ENCODE measurements around the gene EFCAB5. TPM values are rescaled to one million over a fixed set of nuclear protein-coding genes. Genes with fewer than 3 reads are reported as not detected.
"Not testable (repeated sequence)": the region's sequence is repeated elsewhere in the genome, so short reads cannot be mapped to it uniquely, and the experiment has no call there.

The EFCAB5 gene
- total RNA-seq, 1 experiment from 2014 or later: 0.39 TPM

DNA sequence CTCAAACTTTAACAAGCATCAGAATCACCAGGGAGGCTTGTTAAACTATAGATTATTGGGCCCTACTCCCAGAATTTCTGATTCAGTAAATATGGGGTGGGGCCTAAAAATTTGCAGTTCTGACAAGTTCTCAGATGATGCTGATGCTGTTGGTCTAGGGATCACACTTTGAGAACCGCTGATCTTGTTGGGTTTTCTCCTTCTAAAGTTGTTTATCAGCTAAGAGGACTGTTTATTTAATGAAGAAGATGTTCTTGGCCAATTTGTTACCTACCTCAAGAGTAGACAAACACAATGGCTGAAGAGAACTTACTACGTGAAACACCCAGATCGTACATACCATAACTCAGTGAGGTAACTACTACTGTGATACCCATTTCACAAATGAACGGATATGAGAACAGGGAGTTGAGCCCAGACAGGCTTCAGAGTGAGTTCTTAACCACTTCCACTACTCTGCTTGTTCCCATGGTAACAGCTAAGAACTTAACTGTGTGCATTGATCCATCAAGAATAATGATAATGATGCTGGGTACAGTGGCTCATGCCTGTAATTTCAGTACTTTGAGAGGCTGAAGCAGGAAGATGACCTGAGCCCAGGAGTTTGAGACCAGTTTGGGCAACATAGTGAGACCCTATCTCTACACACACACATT is 89.9 kb downstream of the EFCAB5 start:
- in situ Hi-C loops (cut with HindIII; ENCODE audit: low pct_unique_long_range_greater_than_20kb, low sequenced_read_pairs): no loop called here

DNA sequence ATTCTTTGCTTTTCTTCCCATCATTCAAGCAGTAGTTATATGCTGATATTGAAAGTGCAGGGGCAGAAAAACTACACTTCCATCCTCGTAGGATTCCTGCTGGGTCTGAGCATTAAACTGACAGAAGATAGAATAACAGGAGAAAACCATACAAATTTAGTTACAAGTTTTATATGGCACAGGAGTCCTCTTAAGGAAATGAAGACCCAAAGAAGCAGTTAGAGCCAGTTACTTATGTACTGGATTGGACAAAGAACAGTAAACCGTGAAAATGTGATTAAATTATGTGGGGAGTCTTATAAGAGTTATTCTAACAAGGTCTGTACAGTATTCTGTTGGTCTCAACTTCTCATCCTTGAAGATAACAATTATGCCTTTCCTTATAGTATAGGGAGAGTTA is 93.9 kb downstream of the EFCAB5 start:
- no peaks in the 10 kb centered on the region for H3K9me3 ChIP-seq (ENCODE audit: control insufficient read depth, insufficient read depth, low read depth, low read length)
- no peak overlapping the region for H3K27ac ChIP-seq (ENCODE audit: low read length)
- in situ Hi-C loops (cut with HindIII; ENCODE audit: low pct_unique_long_range_greater_than_20kb, low sequenced_read_pairs) (no loop called here), intact Hi-C loops (cut with micrococcal nuclease; ENCODE audit: unreplicated experiment) (no loop called here)
- CTCF ChIA-PET: no interaction called here
- POLR2A ChIA-PET: no interaction called here
- no peaks in the 10 kb centered on the region for H3K36me3 ChIP-seq (ENCODE audit: control insufficient read depth, insufficient read depth, low read length)
- no peak overlapping the region for H3K4me3 ChIP-seq (ENCODE audit: low read depth in 2 of 2, low read length in 2 of 2)
- TF ChIP-seq, protein P1, sequence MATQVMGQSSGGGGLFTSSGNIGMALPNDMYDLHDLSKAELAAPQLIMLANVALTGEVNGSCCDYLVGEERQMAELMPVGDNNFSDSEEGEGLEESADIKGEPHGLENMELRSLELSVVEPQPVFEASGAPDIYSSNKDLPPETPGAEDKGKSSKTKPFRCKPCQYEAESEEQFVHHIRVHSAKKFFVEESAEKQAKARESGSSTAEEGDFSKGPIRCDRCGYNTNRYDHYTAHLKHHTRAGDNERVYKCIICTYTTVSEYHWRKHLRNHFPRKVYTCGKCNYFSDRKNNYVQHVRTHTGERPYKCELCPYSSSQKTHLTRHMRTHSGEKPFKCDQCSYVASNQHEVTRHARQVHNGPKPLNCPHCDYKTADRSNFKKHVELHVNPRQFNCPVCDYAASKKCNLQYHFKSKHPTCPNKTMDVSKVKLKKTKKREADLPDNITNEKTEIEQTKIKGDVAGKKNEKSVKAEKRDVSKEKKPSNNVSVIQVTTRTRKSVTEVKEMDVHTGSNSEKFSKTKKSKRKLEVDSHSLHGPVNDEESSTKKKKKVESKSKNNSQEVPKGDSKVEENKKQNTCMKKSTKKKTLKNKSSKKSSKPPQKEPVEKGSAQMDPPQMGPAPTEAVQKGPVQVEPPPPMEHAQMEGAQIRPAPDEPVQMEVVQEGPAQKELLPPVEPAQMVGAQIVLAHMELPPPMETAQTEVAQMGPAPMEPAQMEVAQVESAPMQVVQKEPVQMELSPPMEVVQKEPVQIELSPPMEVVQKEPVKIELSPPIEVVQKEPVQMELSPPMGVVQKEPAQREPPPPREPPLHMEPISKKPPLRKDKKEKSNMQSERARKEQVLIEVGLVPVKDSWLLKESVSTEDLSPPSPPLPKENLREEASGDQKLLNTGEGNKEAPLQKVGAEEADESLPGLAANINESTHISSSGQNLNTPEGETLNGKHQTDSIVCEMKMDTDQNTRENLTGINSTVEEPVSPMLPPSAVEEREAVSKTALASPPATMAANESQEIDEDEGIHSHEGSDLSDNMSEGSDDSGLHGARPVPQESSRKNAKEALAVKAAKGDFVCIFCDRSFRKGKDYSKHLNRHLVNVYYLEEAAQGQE (IDR thresholded peaks at IDR 0.05; ENCODE audit: insufficient read depth in 1 of 2, low read depth in 2 of 2, low read length in 1 of 2): no peak
- TF ChIP-seq, protein P2, sequence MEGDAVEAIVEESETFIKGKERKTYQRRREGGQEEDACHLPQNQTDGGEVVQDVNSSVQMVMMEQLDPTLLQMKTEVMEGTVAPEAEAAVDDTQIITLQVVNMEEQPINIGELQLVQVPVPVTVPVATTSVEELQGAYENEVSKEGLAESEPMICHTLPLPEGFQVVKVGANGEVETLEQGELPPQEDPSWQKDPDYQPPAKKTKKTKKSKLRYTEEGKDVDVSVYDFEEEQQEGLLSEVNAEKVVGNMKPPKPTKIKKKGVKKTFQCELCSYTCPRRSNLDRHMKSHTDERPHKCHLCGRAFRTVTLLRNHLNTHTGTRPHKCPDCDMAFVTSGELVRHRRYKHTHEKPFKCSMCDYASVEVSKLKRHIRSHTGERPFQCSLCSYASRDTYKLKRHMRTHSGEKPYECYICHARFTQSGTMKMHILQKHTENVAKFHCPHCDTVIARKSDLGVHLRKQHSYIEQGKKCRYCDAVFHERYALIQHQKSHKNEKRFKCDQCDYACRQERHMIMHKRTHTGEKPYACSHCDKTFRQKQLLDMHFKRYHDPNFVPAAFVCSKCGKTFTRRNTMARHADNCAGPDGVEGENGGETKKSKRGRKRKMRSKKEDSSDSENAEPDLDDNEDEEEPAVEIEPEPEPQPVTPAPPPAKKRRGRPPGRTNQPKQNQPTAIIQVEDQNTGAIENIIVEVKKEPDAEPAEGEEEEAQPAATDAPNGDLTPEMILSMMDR (IDR thresholded peaks at IDR 0.05): no peak
- TF ChIP-seq TCF7L2 (IDR thresholded peaks at IDR 0.05; ENCODE audit: low read depth, low read length) (no peak), SIN3A (IDR thresholded peaks at IDR 0.05; ENCODE audit: borderline replicate concordance, insufficient read depth, low read depth, low read length) (no peak), POLR2AphosphoS5 (IDR thresholded peaks at IDR 0.05; ENCODE audit: low read depth, low read length) (no peak)
- no peaks in the 10 kb centered on the region for H3K4me1 ChIP-seq (ENCODE audit: control insufficient read depth, insufficient read depth, low read length)
- peaks cover 11% of the 10 kb centered on the region for H3K27me3 ChIP-seq (ENCODE audit: control insufficient read depth, insufficient read depth, low read length)
- BruUV-seq (replicated peaks): no TSS peak
- DNase-seq (ENCODE audit: low read depth, low spot score) (no peak), ATAC-seq (no peak)

More for the DNA sequence above, 89.9 kb downstream of the EFCAB5 start:
- ChIA-PET CTCF (no interaction called here), POLR2A (no interaction called here)
- Histone ChIP-seq H3K4me3 (ENCODE audit: low read depth in 2 of 2, low read length in 2 of 2) (no peak overlapping the region), H3K4me1 (ENCODE audit: control insufficient read depth, insufficient read depth, low read length) (no peaks in the 10 kb centered on the region), H3K27ac (ENCODE audit: low read length) (no peak overlapping the region), H3K27me3 (ENCODE audit: control insufficient read depth, insufficient read depth, low read length) (peaks cover 9% of the 10 kb centered on the region), H3K9me3 (ENCODE audit: control insufficient read depth, insufficient read depth, low read depth, low read length) (no peaks in the 10 kb centered on the region), H3K36me3 (ENCODE audit: control insufficient read depth, insufficient read depth, low read length) (no peaks in the 10 kb centered on the region)
- no TSS peak for BruUV-seq (replicated peaks)
- intact Hi-C loops (cut with micrococcal nuclease; ENCODE audit: unreplicated experiment): no loop called here
- DNase-seq (ENCODE audit: low read depth, low spot score) (no peak), ATAC-seq (no peak)
- TF ChIP-seq TCF7L2 (IDR thresholded peaks at IDR 0.05; ENCODE audit: low read depth, low read length): no peak
- TF ChIP-seq, protein P2 (IDR thresholded peaks at IDR 0.05): no peak

DNA sequence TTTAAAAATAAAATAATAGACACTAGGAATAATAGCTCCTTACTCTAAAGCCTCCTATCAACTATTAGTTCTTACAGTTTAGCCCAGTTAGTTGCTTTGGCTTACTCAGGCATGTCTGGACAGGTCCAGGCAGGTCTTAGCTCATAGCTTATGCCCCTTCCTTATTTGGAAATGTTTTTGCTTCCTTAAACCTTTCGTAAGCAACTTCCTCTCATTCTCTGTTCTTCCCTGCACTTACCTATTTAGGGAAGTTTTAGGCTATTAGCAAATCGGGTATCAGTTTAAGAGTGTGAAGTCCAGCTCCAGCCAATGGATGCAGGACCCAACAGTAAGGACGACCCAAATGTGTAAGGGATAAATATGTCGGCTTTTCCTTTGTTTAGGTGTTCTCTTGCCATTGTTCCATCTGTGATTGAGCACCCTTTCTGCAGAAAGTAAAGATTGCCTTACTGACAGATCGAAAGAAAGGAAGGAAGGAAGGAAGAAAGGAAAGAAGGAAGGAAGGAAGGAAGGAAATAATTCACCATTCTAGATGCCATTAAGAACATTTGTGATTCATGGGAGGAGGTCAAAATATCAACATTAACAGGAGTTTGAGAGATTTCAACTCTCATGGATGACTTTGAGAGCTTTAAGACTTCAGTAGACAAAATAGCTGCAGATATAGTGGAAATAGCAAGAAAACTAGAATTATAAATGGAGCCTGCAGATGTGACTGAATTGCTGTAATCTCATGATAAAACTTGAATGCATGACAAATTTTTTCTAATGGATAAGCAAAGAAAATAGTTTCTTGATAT is 99.5 kb downstream of the EFCAB5 start:
- H3K4me1 ChIP-seq (ENCODE audit: control insufficient read depth, insufficient read depth, low read length); intact Hi-C loops (cut with micrococcal nuclease; ENCODE audit: unreplicated experiment); in situ Hi-C loops (cut with HindIII; ENCODE audit: low pct_unique_long_range_greater_than_20kb, low sequenced_read_pairs); H3K36me3 ChIP-seq (ENCODE audit: control insufficient read depth, insufficient read depth, low read length); H3K4me3 ChIP-seq (ENCODE audit: low read depth in 2 of 2, low read length in 2 of 2); H3K27ac ChIP-seq (ENCODE audit: low read length); DNase-seq (ENCODE audit: low read depth, low spot score); ATAC-seq; BruUV-seq (replicated peaks); H3K27me3 ChIP-seq (ENCODE audit: control insufficient read depth, insufficient read depth, low read length); H3K9me3 ChIP-seq (ENCODE audit: control insufficient read depth, insufficient read depth, low read depth, low read length); POLR2A ChIA-PET: not testable (repeated sequence)
- CTCF ChIA-PET: interaction anchor here (0.5 kb wide), 2 partner anchors 11 to 14 kb away, joined by 3 to 4 read pairs; no protein-coding TSS in a partner anchor
